Erythroblast (primary cell): ENCODE results near the gene STX3.
"Not testable (repeated sequence)": the region's sequence is repeated elsewhere in the genome, so short reads cannot be mapped to it uniquely, and the experiment has no call there.

ENCODE experiments used
- DNase-seq, 2 experiments: peaks; one replicate each; lab custom pipeline; 2025; lab: John Stamatoyannopoulos, UW
- GATA1 ChIP-seq: IDR thresholded peaks from 2 replicates; pipeline ENCODE4 v1.6.1; 2011; ENCODE audit warnings: low read depth, mild to moderate bottlenecking, control low read depth, low read length, moderate library complexity
- POLR2A ChIP-seq: IDR thresholded peaks from 2 replicates; pipeline ENCODE4 v1.6.1; 2011; ENCODE audit warnings: mild to moderate bottlenecking, low read length

Gene STX3

DNA sequence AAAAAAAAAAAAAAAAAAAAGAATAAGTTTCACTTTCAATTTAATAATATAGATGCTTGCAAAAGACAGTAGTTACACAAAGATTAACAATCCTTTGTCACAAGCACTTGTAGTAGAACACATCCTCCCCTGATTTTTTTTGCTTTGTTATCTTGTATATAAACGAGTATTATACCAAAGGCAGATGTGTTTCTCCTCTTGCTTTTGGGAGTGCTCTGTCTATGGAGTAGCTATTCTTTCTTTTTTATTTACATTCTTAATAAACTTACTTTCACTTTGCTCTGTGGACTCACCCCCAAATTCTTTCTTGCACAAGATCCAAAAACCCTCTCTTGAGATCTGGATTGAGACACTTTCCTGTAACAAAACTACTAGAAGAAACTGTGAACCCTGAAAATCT lies 58.8 kb downstream of the STX3 start:
- no peak for DNase-seq
- TF ChIP-seq POLR2A (no peak), GATA1 (no peak)

DNA sequence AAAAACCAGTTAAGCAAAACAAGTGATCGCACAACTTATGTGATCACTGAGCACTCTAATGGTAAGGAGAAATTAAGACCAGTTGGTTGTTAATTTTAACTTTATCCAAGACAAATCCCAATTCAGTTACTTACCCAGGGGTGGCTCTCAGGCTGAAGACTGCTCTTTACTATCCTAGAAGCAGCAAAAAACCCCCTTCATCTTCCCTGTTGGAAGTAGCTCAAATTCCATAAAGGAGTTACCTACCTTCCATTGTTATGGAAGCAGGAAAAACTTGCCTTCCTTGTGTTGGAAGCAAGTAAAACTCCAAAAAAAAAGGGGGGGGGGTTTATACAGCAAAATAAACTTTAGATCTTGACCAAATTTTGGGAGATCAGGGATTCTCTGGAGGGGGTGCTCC lies 60.6 kb downstream of the STX3 start:
- TF ChIP-seq GATA1 (no peak), POLR2A (no peak)
- no peak for DNase-seq

DNA sequence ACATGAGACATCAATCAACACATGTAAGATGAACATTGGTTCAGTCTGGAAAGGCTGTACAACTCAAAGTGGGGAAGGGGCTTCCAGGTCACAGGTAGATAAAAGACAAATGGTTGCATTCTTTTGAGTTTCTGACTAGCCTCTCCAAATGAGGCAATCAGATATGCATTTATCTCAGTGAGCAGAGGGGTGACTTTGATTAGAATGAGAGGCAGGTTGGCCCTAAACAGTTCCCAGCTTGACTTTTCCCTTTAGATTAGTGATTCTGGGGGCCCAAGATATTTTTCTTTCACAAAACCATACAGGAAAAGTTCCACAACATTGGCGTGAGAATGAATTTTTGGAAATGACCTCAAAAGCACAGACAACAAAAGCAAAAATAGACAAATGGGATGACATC lies 61.3 kb downstream of the STX3 start:
- DNase-seq = peak; percentile 7 to 49

DNA sequence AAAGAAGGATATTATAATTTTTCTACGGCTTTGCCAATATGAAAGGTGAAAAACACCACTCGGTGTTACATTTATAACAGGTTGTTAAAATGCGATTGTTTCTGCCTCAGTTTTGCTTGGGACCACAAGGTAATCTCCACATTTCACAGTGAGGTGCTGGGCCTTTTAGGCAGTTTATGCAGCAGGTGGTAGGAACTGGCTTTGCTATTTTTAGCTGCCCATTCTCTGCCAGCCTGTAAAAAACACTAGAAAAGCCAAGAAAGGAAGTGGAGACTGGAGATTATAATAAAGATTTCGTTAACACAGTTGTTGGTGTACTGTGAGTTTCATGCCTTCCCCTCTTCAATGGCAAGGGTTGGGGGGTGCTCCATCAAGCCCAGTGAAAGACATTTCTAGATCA lies 63.4 kb downstream of the STX3 start:
- TF ChIP-seq POLR2A (no peak), GATA1 (no peak)
- DNase-seq = no peak

DNA sequence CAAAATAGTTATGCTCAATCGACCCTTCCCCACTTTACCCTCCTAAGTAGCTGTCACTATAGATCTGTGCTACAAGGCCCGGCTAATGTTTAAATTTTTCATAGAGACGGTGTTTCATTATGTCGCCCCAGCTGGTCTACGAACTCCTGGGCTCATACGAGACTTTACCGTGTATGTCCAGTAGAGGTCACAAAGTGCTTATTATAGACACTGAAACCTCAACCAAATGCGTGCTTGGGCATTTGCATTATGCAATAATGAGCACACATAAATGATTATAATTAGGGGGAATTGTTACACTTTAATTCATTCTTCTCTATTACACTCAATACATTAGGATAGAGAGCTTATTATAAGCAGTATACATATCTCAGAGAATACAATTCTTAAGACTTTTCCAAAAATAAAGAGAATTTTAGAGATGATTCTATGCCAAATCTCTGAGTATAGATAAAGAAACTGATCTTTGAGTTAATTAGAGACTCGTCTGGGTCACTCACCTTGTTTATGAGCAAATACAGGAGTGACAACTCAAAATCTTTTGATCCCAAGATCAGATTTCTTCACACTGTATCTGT lies 67.9 kb downstream of the STX3 start:
- peak; percentile 76 to 79 for DNase-seq
- no peak for TF ChIP-seq GATA1
- TF ChIP-seq POLR2A = no peak

DNA sequence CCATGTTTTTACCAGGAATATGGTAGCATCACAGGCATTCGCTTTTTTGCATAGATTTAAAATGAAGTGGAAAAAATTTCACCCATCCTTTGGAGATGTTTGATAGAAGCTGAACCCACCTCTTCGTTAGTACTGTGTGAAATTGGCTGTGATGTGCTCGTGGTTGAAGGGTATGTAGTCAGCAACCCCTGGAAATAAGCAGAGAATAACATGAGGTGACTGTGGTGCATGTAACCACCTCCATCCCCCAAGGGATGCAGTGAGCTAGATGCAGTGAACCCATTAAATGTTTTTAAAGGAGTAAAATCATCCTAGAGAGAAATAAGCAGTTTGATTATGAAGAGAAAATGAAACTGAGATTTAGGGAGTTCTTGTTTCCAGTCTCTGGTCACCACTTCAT lies 74.2 kb downstream of the STX3 start:
- TF ChIP-seq POLR2A = no peak
- TF ChIP-seq GATA1 = no peak
- DNase-seq = no peak

DNA sequence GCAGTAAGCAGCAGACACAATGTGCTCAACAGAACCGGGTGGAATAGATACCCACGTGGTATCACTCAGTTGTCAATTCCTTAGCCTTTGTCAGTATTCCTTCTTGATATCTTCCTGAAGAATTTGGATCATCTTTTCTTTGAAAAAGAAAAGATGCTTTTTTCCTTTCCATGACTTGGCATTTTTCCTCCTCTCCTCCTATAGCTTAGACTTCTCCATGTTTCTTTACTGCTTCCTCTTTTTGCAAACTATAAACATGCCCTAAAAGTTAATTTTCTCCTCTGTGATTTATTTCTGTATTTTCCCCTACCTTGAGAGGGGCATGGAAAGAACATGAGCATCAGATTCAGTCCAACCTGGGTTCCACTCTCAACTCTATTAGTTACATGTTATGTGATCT lies 78.4 kb downstream of the STX3 start:
- no peak for DNase-seq
- TF ChIP-seq GATA1 (no peak), POLR2A (no peak)

DNA sequence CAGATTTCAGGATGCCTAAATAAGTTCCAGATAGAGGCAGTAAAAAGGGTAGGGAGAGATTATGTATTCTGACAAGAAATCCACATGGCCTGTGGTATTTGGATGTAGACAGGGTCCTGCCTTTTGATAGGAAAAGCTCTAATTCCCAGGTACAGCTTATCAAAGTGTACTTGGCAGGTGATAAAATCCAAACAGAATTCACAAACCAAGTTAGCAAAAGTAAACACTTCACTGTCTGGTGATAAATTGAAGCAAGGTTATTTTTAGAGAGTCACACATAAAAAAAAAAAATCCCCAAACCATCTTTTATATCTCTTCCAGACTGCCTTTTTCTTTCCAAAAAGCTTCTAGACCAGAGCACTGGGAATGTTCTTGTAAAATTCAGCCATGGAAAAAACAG lies 84.4 kb downstream of the STX3 start:
- TF ChIP-seq POLR2A (no peak), GATA1 (no peak)

DNA sequence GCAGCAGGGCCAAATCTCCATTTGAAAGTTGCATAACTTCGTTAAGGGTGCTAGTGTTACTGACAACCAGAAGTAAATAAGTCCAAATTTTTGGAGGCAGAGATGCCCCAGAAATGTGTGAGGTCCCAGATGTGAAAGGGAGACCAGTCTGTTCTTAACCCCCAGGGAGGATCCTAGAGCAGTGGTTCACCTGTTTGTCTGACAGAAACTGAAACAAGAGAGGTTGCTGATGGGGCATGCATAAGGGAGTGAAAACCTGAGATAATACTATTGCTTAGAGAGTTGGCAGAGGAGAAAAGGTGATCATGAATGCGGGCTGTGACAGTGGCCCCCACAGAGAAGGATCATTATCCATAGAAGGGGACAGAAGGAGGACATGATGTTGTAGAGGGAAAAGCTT lies 86.3 kb downstream of the STX3 start:
- no peak for TF ChIP-seq GATA1
- no peak for TF ChIP-seq POLR2A
- no peak for DNase-seq

More for the DNA sequence above, 84.4 kb downstream of the STX3 start:
- DNase-seq = no peak

DNA sequence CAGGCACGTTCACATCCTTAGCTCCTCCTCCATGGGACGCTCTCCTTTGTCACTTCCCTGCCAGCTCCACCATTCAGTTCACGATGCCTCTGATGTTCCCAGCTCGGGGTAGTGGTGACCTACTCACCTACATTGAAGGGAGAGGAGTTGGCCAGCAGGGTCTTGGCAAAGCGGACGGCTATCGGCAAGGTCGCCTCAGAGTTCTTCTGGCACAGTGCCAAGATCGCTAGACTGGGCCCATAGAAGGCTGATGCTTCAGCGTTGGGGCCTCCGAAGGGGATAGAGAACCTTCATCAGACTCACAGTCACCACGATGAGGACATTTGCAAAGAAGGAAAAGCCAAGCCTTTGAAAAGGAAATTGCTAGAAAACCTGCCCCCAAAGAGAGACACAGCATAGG lies 87.1 kb downstream of the STX3 start:
- no peak for DNase-seq
- TF ChIP-seq GATA1 (no peak), POLR2A (no peak)

DNA sequence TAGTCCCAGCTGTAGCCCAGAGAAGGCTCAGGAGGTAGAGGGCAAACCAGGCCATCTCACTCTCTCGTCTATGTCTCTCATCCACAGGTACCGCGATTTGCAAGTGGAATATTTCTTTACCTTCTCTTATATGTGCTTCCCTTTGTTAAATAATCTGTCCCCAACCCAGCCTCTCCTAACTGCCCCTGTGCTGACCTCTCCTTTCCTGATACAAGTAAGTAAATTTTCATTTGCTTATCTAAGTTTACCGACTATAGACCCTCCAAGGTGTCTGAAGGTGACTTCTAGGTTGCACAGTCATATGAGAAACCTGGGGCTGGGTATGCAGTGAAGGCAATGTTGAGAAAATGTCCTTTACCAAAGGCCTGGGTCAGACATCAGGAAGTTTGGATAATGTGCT lies 90.2 kb downstream of the STX3 start, which contains the start of gene CBLIF:
CBLIF (minus strand) TSS at position 101 of the 400 bp plus-strand sequence; CDS start at position 55, 46 bp downstream.
- TF ChIP-seq GATA1 (no peak), POLR2A (no peak)
- no peak for DNase-seq

DNA sequence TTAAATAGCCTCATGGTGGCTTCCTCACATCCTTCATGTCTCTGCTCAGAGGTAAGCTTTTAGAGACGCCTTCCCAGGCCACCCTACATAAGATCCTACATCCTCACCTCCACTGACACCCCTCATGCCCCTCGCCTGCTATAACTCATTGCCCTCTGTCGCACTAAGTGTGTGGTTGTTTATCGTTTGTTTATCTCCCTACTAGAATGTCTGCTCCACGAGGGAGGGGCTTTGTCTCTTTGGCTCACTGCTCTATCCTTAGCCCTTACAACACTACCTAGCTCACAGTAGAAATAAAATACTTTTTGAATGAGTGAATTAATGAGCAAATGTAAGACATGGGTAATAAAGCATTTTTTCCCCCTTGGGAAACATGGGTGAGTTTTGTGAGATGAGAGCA lies 91.4 kb downstream of the STX3 start:
- no peak for DNase-seq
- TF ChIP-seq POLR2A = no peak
- TF ChIP-seq GATA1 = no peak

DNA sequence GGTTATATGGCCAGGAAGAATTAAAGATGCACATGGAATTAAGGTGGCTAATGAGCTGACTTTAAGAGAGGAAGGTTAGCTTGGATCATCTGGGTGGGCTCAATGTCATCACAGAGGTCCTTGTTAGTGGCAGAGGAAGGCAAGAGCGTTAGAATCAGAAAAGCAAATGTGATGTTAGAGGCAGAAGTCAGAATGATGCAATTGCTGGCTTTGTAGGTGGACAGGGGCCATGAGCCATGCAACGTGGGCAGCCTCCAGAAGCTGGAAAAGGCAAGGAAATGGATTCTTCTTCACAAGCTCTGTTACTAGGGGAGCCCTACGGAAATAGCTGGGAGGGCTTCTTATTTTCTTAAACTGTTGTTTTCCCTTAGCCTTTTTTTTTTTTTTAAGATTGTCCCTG lies 92.5 kb downstream of the STX3 start:
- TF ChIP-seq POLR2A = no peak
- no peak for TF ChIP-seq GATA1
- no peak for DNase-seq

DNA sequence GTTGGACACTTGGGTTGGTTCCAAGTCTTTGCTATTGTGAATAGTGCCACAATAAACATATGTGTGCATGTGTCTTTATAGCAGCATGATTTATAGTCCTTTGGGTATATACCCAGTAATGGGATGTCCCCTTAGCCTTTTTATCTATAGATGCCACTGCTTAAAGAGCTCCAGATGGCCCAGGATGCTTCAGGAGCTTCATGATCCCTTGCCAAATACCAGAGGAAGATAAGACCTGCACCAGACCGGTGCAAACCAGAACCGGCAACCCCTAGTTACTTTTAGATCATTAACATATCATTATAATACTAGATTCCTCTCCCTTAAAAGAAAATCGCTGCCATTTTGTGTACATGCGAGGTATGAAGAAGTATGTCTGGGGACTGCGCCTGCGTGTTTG lies 93.3 kb downstream of the STX3 start:
- peak in 1 of 2 experiments; percentile 40 for DNase-seq

DNA sequence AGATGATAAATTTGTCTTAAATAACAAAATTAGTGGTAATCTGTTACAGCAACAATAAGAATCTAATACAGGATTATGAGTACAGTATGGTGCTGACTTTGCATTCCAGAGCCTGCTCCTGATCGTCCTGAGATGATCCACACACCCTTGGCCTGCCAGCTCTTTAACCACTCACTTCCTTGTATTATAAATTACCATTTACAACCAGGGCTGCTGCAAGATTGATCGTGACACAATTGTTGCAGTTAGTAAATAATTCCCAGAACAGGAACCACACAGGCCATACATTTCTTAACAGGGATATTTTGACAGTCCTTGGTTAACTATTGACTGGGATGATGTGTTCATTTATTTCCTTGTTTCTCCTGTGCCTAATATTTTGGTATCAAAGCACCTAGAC lies 94.0 kb downstream of the STX3 start:
- TF ChIP-seq GATA1 (no peak), POLR2A (no peak)
- DNase-seq = no peak

DNA sequence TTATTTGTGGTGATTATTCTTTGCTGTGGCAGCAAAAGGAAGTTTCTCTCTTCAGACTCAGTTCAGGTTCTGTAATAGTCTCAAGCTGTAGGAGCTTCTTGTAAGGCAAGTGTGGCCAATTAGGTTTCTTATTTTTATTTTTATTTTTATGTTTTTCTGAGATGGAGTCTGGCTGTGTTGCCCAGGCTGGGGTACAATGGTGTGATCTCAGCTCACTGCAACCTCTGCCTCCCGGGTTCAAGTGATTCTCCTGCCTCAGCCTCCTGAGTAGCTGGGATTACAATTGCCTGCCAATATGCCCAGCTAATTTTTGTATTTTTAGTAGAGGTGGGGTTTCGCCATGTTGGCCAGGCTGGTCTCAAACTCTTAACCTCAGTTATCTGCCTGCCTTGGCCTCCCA lies 94.4 kb downstream of the STX3 start:
- not testable (repeated sequence) for DNase-seq

DNA sequence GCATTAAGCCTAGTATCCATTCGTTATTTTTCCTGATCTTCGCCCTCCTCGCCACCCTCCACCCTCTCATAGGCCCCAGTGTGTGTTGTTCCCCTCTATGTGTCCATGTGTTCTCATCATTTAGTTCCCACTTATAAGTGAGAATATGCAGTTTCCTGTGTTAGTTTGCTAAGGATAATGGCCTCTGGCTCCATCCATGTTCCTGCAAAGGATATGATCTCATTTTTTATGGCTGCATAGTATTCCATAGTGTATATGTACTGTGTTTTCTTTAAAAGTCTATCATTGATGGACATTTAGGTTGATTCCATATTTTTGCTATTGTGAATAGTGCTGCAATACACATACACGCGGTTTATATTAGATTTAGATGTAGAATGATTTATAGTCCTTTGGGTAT lies 96.2 kb downstream of the STX3 start:
- not testable (repeated sequence) for DNase-seq
